K562 (cell line): Measurements from ENCODE around the gene CTSZ. TPM values are rescaled to one million over a fixed set of nuclear protein-coding genes. Genes with fewer than 3 reads are reported as not detected.
A peak's percentile ranks its signal among the peaks of the same experiment; 100 is the strongest.

ENCODE experiments used
- CCAR2 ChIP-seq: fragments of 200-400 bp; formaldehyde crosslinking; IDR thresholded peaks from 2 replicates; pipeline ENCODE4 v1.6.1; 2017; ENCODE audit warnings: mild to moderate bottlenecking, low read depth, low read length
- DACH1 ChIP-seq: fragments of 450-650 bp; IDR thresholded peaks from 2 replicates; pipeline ENCODE4 v1.6.1; 2018; ENCODE audit not compliant: partially characterized antibody
- E2F1 ChIP-seq: sonication (generic); formaldehyde crosslinking; IDR thresholded peaks from 2 replicates; pipeline ENCODE4 v1.8.1; 2023; ENCODE audit warnings: mild to moderate bottlenecking, missing genetic modification reagents, moderate library complexity
- GMEB1 ChIP-seq: fragments of 250-450 bp; sonication (Bioruptor Pico); IDR thresholded peaks from 2 replicates; pipeline ENCODE4 v1.4.0; 2020; ENCODE audit warnings: mild to moderate bottlenecking
- HDAC1 ChIP-seq, 2 experiments: fragments of 450-650 bp; IDR thresholded peaks; 2 replicates each; pipeline ENCODE4 v1.6.1; 2016 to 2017; ENCODE audit warnings: inconsistent platforms in 1 of 2, mild to moderate bottlenecking in 1 of 2, moderate library complexity in 1 of 2
- HNRNPUL1 ChIP-seq: fragments of 200-400 bp; formaldehyde crosslinking; IDR thresholded peaks from 2 replicates; pipeline ENCODE4 v1.6.1; 2017; ENCODE audit warnings: low read length
- KDM5B ChIP-seq: fragments of 200-600 bp; sonication (generic); IDR thresholded peaks from 2 replicates; pipeline ENCODE4 v1.6.1; 2012; ENCODE audit warnings: low read depth, mild to moderate bottlenecking, moderate library complexity, low read length, control low read depth, inconsistent platforms; ENCODE audit not compliant: insufficient replicate concordance
- MAFF ChIP-seq: IDR thresholded peaks from 2 replicates; pipeline ENCODE4 v1.6.1; 2012; ENCODE audit warnings: low read length, improper control_type of control experiment
- NBN ChIP-seq: fragments of 450-650 bp; IDR thresholded peaks from 2 replicates; pipeline ENCODE4 v1.6.1; 2016; ENCODE audit warnings: low read depth, mild to moderate bottlenecking
- NR2C2 ChIP-seq, 2 experiments: fragments of 200-800 bp in 1 of 2; sonication (Bioruptor generic) in 1 of 2; sonication (generic) in 1 of 2; formaldehyde crosslinking in 1 of 2; IDR thresholded peaks; 2 replicates each; pipeline versions ENCODE4 v1.6.1 to v1.8.0; 2016 to 2022; ENCODE audit warnings: mild to moderate bottlenecking in 1 of 2, missing compliant biosample characterization in 1 of 2, missing genetic modification characterization in 1 of 2, missing genetic modification reagents in 1 of 2
- NR4A1 ChIP-seq, 2 experiments: fragments of 250-450 bp in 1 of 2; fragments of 450-650 bp in 1 of 2; sonication (Bioruptor Pico) in 1 of 2; IDR thresholded peaks; 2 replicates each; pipeline versions ENCODE4 v1.4.0 to v1.6.1; 2016 to 2020; ENCODE audit warnings: mild to moderate bottlenecking in 2 of 2, missing compliant biosample characterization in 1 of 2, missing genetic modification characterization in 1 of 2, moderate library complexity in 1 of 2
- RAD51 ChIP-seq: fragments of 450-650 bp; IDR thresholded peaks from 2 replicates; pipeline ENCODE4 v1.7.1; 2016; ENCODE audit warnings: low read depth, mild to moderate bottlenecking, borderline replicate concordance
- RBM22 ChIP-seq: fragments of 200-400 bp; formaldehyde crosslinking; IDR thresholded peaks from 2 replicates; pipeline ENCODE4 v1.6.1; 2018; ENCODE audit warnings: low read length, low read depth; ENCODE audit not compliant: poor library complexity, severe bottlenecking
- THAP7 ChIP-seq: fragments of 250-450 bp; sonication (Bioruptor Pico); IDR thresholded peaks from 2 replicates; pipeline ENCODE4 v1.5.0; 2021
- ZBTB17 ChIP-seq: fragments of 450-650 bp; formaldehyde crosslinking; IDR thresholded peaks from 2 replicates; pipeline ENCODE4 v1.4.0; 2020; ENCODE audit warnings: mild to moderate bottlenecking
- ZFP91 ChIP-seq: sonication (generic); formaldehyde crosslinking; IDR thresholded peaks from 2 replicates; pipeline ENCODE4 v1.8.0; 2022; ENCODE audit warnings: mild to moderate bottlenecking, missing genetic modification reagents
- ZNF316 ChIP-seq: fragments of 450-650 bp; IDR thresholded peaks from 2 replicates; pipeline ENCODE4 v1.6.1; 2016
- ZNF592 ChIP-seq: fragments of 450-650 bp; IDR thresholded peaks from 2 replicates; pipeline ENCODE4 v1.6.1; 2017; ENCODE audit warnings: antibody characterized with exemption, mild to moderate bottlenecking
- ZNF717 ChIP-seq: fragments of 250-450 bp; sonication (Bioruptor Pico); IDR thresholded peaks from 2 replicates; pipeline ENCODE4 v1.5.0; 2021
- ZNF75A ChIP-seq: fragments of 450-650 bp; formaldehyde crosslinking; IDR thresholded peaks from 2 replicates; pipeline ENCODE4 v1.4.0; 2020; ENCODE audit warnings: mild to moderate bottlenecking
- polyA plus RNA-seq, 8 experiments: library from polyadenylated mRNA; depleted of rRNA in 4 of 8; stranded (reverse) in 5 of 8; unstranded in 3 of 8; fragments of >200 nt; fragmentation: Nextera tagmentation in 2 of 8; fragmentation: Illumina TruSeq in 1 of 8; extraction: Ambion mirVana in 2 of 8; extraction: Trizol in 1 of 8; gene quantifications; 2 replicates each; pipeline versions ENCODE4 v1.2.1 to v1.2.3, GENCODE V29; 2011 to 2014; ENCODE audit warnings: inconsistent platforms in 1 of 8, missing spikeins in 1 of 8
- total RNA-seq, 7 experiments: library from RNA; depleted of rRNA in 6 of 7; stranded (reverse); fragments of >200 nt in 6 of 7; fragmentation: Illumina TruSeq in 2 of 7; extraction: Trizol in 2 of 7; gene quantifications; 2 replicates each; pipeline versions ENCODE4 v1.2.1 to v1.2.3, GENCODE V29; 2011 to 2021; ENCODE audit warnings: low replicate concordance in 1 of 7

The CTSZ gene
- total and polyA plus RNA-seq, 9 of the 15 experiments (the other 6 are each of a cell fraction or from before 2014, with no cell fraction given), result 1.6 to 143 (median 82.8) TPM

- no peak for TF ChIP-seq GMEB1 (CRISPR knock-in tag)
- no peak for TF ChIP-seq CCAR2
- TF ChIP-seq RBM22, result no peak
- TF ChIP-seq ZNF75A (CRISPR knock-in tag), result no peak
- no peak for TF ChIP-seq THAP7
- peak; percentile 51 for TF ChIP-seq KDM5B
- no peak for TF ChIP-seq MAFF
- no peak for TF ChIP-seq NBN
- no peak for TF ChIP-seq DACH1
- TF ChIP-seq HNRNPUL1, result no peak
- no peak for TF ChIP-seq RAD51
- peak; percentile 16; the same call in 1 of the 2 replicates for TF ChIP-seq ZBTB17 (CRISPR knock-in tag)
- peak; percentile 80 for TF ChIP-seq ZNF316
- TF ChIP-seq E2F1 (CRISPR knock-in tag), result no peak
- TF ChIP-seq ZNF717 (CRISPR knock-in tag), result no peak
- TF ChIP-seq ZFP91 (CRISPR knock-in tag), result no peak
- no peak for TF ChIP-seq NR4A1 (CRISPR knock-in tag; IDR thresholded peaks at IDR 0.05)
- TF ChIP-seq NR4A1 (tag; IDR thresholded peaks at IDR 0.05), result no peak
- no peak for TF ChIP-seq NR2C2 (CRISPR knock-in tag; IDR thresholded peaks at IDR 0.05)
- no peak for TF ChIP-seq NR2C2 (tag; IDR thresholded peaks at IDR 0.05)
- TF ChIP-seq HDAC1 (IDR thresholded peaks at IDR 0.05), result peak in 1 of 2 experiments; percentile 30; a peak in 1 of 4 replicates
- TF ChIP-seq ZNF592, result peak; percentile 88
These were observed 12.2 kb upstream of the CTSZ start, which contains the start of gene TUBB1 (continued) for GRCh38 chr20:59019217-59019616.
